ENCODE measurements around the gene B3GNT2.
"Not testable (repeated sequence)": the region's sequence is repeated elsewhere in the genome, so short reads cannot be mapped to it uniquely, and the experiment has no call there.

The B3GNT2 gene, protein sequence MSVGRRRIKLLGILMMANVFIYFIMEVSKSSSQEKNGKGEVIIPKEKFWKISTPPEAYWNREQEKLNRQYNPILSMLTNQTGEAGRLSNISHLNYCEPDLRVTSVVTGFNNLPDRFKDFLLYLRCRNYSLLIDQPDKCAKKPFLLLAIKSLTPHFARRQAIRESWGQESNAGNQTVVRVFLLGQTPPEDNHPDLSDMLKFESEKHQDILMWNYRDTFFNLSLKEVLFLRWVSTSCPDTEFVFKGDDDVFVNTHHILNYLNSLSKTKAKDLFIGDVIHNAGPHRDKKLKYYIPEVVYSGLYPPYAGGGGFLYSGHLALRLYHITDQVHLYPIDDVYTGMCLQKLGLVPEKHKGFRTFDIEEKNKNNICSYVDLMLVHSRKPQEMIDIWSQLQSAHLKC

DNA sequence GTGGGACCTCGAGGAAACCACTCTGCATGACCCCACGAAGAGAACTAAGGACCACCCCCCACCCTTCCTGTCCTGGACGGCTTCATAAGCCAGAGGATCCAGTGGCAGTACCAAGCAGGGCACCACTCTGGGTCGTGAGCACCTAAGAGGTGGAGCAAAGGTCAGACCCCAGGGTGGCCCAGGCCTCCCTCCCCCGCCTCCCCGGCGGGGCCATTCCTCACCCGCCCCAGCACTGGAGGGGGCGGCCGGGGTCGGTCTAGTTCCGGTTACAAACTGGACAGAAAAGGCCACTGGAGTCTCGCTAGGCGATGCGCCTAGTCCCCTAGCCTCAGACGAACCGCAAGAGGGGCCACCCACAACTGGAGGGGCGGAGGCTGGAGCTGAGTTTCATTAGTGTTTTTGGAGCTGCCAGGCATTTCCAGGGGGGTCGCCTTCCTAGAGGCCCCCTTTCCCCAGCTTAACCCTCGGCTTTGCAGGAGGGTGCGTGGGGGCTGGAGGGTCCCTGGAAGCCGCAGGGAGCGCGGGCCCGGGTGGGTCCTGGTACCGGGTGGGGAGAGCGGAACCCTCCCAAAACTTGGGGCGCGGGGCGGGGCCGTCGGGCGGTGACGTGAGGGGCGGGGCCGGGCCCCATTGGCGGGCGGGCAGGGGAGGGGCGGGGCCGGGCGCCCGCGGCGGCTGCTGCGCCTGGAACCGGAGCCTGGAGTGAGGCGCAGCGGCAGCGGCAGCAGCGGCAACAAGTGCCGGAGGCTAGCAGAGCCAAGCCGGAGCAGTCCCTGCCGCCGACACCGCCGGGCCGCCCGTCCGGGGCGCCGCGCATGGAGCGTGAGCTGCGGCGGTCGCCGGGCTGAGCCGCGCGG, at the start of gene B3GNT2:
Gene B3GNT2 (plus strand): TSS at position 695 of the 857 bp plus-strand sequence. CDS start 26,106 bp downstream, outside the sequence.
- no peak for FAIRE-seq

DNA sequence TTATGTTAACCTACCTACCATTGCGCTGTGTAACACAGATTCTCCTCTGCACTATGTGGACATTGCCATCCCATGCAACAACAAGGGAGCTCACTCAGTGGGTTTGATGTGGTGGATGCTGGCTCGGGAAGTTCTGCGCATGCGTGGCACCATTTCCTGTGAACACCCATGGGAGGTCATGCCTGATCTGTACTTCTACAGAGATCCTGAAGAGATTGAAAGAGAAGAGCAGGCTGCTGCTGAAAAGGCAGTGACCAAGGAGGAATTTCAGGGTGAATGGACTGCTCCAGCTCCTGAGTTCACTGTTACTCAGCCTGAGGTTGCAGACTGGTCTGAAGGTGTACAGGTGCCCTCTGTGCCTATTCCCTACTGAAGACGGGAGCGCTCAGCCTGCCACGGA, 49.1 kb upstream of the B3GNT2 start:
- FAIRE-seq: not testable (repeated sequence)

DNA sequence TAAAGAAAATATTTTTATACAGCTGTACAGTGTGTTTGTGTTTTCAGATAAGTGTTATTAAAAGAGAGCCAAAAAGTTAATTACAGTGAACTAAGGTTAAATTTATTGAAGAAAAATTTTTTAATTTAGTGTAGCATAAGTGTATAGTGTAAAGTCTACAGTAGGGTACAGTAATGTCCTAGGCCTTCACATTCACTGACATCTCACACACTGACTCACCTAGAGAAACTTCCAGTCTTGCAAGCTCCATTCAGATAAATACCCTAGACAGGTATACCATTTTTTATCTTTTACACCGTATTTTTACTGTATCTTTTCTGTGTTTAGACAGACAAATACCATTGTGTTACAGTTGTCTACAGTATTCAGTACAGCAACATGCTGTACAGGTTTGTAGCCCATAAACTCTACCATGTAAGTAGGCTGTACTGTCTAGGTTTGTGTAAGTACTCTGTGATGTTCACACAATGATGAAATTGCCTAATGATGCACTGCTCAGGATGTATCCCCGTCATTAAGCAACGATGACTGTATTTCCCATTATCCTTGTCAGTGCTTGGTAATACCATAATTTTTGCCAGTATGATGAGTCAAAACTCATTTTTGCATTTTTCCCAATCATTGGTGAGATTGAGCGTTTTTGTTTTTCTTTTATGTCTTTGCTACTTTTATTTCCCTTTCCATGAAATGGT, 48.2 kb upstream of the B3GNT2 start:
- FAIRE-seq: no peak

DNA sequence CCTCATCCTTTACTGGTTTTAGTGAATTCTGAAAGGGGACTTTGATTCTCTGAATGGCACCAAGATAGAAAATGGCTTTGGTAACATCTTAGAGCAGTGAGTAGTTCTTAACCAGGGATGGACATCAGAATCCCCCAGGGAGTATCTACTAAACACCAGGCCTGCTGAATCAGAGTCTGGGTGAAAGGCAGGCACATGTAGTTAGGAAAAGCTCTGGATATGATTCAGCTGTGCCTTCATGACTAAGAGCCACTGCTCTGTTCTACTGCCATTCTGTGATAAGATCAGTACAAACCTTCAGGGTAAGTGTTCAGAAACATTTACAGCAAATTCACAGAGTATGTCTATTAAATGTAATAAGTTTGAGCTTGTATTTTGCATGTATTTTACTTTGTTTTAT, 46.2 kb upstream of the B3GNT2 start:
- no peak for FAIRE-seq

DNA sequence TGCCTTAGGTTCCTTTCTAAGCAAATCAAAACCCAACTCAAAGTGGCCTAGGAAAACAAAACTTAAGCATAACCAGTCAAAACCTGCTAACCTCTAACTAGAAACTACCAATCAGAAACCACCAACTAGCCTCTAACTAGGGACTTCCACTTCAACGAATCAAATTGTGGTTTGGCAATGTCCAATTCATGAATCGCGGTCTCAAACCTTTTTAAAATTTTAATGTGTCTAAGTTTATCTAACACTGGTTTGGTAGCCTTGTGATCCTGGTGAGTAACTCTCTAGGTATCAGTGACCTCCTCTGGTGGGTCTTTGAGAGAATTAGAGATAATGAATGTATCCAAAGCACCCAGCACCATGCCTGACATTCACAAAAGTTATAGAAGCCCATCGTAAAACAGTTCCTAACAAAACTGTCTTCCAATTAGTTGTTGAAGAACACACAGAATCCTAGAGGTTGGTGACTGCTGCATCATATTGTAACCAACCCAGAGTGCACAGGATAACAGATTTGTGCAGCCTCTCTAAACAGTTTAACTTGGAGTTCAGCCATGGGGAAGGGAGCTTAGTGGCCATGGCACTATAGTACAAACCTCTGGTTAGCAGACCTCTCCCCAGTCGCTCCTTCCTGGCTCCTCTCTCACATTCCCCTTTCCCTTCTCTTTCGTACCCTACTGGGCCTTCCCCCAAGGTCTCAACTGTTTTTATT, 45.2 kb upstream of the B3GNT2 start:
- FAIRE-seq: no peak

DNA sequence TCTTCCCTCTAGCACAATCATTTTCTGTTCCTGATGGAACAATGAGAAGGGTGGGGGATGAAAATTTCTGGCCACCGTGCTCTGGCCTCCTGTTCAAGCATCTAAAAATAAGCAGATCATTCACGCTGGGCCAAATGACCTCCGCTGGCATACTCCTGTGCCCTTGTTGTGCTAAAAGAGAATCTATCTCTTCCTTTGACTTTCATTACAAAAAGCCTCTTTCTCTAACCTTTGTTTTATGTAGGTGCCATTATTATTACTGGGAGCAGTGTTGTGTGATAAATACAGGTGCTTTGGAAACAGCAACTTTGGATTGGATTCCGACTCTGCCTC, 44.6 kb upstream of the B3GNT2 start:
- no peak for FAIRE-seq

DNA sequence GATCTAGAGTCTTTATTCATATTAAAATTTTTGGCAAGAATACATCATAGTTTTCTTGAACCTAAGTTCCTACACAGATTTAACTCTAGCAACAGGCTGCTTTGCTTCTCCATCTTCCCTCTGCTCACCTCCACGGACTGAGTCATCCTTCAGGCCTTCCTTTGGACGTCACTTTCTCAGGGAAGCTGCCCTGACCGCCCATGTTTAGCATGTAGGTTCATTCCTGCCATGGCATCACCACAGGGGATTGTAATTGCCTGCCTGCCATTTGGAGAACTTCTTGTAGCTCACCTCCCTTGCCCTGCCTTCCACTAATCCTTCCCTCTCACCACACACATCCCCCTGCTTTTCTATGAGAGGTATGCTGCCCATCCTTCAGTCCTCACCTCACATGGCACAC, 43.9 kb upstream of the B3GNT2 start:
- FAIRE-seq: no peak

DNA sequence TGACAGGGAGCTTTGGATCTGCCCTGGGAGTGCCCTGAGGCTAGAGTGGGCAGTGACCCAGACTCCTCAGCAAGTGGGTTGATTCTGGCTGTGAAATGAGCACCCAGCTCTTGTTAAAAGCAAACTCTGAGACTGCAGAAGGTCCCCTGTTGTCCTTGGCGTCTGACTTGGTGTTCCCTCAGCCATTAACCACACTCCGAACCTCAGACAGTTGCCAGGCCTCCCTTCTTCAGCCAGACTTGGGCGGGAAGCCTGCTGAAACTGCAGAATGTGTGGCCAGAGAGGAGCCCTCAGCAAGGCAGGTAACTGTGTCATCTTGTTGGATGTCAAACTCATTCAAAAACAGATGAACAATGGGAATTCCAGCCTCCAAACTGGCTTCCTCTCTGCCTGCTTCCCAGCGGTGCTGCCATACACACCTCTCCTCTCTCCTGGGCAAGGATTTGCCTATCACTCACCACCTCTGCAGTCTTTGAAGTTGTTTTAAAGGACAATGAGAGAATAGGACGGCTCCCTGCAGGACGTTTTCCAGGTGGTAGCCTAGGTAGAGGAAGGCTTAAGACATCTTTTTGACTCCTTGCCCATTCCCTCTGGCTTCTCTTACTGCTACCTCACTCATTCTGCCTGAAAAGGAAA, 38.9 kb upstream of the B3GNT2 start:
- no peak for FAIRE-seq

DNA sequence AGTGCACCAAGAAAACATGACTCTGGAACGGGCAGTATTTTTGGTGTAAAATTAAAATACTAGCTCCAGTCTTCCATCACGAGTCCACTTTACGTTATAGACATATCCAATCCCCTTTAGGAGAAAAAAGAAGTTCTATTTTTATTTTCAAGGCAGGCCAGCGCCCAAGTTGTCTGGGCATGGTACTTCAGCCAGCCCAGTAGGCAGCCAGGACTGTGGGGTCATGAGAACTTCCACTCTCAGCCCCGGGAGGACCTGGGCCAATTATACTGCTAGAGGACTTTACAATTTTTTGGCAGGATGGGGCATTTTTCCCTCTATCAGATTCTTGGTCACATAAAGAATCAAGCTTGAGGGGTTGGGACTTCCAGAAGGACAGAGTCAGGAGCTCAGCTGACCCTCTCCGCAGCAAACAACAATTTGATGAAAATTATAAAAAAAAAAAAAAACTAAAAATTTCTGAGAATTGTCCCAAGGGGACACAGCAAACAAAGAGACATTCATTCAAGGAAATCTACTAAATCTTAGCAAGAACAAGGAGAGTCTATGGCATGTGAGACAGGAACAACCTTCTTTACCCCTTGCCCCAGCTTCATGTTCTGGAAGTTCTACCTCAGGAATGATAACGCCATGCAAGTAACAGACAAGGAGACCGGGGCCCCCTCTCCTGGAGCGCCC, 37.3 kb upstream of the B3GNT2 start:
- FAIRE-seq: no peak

DNA sequence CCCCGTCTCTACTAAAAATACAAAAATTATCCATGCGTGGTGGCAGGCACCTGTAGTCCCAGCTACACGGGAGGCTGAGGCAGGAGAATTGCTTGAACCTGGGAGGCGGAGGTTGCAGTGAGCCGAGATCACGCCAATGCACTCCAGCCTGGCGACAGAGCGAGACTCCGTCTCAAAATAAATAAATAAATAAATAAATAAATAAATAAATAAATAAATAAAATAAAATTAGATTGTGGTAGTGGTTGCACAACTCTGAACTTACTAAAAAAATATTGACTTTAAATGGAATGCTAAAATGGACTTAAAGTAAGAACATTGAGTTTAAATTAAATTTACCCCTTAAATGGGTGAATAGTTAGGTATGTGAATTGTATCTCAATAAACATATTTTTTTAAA, 35.2 kb upstream of the B3GNT2 start:
- not testable (repeated sequence) for FAIRE-seq

DNA sequence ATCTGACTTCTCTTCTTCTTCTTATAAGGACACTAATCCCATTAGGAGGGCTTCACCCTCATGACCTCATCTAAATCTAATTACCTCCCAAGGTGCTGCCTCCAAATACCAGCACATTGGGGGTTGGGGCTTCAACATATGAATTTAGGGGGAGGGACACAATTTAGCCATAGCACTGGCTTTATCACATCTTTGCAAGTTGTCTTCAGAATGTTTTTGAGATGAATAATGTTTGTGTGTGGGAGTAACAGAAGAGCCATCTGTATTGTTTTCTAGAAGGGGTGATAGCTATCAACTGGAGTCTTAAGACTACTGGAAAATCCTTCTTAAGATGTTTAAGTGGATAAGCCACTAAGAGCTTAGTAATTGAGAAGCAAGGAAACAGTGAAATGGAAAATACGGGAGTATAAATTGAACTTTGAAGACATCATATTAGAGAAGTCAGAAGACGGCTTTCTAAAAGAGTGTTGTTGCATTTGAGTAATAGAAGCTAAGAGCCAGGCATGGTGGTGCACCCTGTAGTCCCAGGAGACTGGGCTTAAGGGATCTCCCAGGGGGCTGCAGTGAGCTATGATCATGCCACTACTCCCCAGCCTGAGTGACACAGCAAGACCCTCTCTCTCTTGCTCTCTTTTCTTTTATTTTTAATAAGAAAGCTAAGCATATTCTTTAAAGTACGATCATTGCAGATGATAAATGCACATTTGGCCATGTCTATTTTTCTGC, 32.6 kb upstream of the B3GNT2 start:
- FAIRE-seq: no peak

DNA sequence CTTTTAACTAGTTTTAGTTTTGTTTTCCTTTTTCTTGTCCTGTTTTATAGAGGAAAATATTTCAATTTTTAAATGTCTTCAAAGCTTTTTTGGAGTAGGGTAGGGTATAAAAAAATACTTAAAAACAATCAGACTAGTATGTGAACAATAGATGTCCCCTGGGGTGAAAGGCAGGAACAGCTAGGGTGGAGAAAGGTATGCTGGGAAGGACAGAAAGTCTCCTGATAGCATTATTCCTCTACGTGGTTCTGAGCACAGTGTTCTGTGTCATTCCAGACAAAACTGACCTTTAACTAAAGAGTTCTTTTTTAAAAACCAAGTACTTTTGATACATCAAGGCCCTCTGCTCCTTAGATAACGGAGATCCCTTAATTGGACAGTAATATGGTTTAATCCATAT, 32.1 kb upstream of the B3GNT2 start:
- no peak for FAIRE-seq

DNA sequence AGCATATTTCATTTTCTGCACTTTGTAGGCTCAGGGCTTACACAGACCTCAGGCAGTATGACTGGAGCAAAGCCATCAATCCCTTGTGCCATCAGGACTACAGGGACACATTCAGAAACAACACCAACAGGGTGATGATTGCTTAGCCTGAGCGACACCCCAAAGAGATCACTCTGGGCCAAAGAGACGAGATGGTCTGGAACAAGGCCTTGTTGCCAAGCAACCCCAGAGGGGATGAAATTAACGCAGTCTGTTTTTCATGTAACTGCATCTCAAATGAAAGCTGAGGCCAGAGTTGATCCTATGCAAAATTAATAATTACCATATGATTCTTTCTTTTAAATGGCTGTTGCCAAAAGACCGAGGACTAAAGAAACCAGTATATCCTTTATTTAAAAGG, 20.2 kb upstream of the B3GNT2 start:
- no peak for FAIRE-seq

DNA sequence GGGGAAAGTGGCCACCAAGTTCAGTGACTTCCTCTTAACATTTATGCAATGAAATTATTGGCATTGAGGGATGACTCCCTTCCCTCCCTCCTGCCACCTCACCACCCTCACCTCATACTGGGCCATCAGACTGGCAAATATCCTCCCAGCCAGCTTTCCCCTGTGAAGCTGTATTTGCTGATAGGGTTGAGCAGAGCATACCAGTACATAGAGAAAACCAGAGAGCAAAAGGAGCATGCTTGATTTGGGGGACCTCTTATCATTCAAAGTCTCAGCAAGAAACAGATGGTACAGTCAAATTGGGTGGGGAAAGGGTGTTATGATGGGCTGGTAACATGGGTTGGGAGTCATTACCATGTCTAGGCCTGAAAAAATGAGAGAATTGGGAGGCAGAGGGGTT, 19.1 kb upstream of the B3GNT2 start:
- no peak for FAIRE-seq

DNA sequence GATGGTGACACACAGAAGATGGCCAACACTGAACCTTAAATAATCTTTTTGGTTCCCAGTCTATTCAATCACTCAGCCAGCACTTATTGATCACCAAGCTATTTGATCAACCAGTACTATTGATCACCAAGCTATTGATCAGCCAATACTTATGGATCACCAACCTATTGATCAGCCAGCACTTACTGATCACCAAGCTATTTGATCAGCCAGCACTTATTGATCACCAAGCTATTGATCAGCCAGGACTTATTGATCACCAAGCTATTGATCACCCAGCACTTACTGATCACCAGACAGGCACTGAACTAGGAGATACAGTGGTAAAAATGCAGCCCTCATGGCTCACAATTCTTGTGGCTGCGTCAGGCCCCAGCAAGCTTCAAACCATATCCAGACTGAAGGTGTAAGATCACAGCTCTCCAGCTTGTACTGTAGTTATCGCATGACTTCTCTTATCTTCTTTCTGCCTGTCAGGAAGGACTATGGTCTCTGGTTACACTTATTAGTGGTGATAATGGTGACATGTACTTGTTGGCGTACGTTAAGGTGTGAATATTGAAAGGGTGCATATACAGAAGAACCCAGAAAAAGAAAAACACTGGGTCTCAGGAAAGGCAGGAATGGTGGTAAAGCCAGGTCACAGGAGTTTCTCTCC, 18.4 kb upstream of the B3GNT2 start:
- no peak for FAIRE-seq

DNA sequence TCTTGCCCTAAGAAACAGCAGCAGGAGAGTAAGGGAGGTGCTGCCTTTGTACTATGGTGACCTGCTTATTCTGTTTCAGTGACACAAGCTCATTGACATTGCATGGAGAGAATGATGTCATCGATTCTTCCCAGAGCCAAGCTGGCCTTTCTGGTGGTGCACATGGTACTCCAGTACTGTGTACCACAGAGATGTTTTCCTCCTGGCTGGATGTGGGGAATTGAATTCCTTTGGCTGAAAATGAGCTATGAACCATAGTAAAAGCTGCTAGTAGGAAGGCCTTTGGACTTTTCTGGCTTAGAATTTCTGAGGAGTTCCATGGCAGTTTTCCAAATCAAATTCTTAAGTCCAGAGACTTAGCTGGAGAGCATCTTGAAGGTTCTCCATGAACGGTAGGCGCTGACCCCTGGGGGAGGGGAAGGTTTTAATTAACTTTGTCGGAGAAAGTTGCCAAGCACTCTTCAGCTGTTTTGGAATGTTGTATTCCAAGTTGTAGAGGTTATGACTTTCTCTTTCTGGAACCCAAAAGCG, 17.1 kb upstream of the B3GNT2 start:
- no peak for FAIRE-seq

DNA sequence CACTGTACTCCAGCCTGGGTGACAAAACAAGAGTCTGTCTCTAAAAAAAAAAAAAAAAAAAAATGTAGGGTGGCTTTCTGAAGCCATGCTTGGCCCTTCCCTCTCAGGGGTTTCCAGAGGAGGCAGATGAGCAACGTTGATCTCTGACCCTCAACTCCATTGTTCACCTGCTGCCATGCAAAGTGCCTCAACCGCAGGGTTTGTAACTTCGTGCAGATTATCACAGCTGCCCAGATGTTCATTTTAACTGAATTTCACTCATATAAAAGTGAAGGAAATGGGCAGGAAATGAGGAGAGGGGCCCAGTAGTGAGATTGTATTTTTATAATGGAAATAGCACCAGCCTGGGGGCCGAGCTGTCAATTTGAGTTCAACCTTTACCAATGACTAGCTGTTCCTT, 14.9 kb upstream of the B3GNT2 start:
- FAIRE-seq: no peak

DNA sequence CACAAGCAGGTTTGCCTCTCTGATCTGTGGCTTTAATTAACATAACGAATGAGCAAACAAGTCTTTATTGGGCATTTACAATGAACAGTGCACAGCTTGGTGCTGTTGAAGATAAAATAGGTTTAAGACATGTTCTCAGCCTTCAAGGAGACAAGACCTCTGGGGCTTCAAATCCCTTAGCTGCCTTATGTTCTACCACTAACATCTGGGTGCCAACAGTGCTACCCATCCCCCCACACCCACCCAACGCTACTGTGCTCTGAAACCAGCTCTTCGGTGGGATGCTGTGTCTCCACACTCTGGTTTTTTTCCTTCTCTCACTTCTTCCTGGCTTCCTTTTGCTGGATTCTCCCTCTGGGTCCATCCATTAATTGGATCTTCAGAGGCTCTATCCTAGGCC, 14.1 kb upstream of the B3GNT2 start:
- FAIRE-seq: no peak

DNA sequence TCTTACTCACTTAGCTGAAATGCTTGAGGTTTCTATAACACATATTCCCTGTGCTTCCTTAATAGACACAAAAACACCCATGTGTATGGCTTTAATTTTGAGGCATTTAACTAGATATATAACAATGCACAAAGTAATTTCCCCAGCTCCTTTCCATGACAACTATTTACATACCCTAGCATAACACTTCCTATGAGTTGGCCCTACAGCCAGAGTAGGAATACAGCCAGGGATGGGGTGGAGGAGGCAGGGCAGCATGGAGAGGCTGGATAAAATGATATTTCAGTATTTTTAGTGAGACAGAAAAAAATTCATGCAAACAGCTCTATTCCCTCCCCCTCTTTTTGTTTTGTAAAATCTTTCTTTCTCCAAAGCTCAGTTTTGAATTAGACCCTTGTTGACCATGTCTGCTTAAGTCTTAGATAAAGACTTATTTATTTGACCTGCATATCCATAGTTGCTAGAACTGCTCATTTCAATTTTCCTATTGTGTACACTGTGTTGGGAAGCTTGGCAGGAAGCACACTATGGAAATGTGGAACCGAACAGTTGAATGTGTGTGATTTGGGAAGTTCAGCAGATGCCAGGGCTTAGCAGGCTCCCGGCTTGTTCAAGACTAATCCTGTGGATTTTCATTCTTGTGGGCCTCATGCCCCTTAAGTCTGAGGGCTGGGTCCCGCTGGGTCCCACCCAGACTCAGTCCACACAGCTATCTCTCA, 11.2 kb upstream of the B3GNT2 start:
- FAIRE-seq: no peak

Data from TTC549 (cell line).